K562 (cell line): ENCODE results near the gene SIRT3. TPM values are rescaled to one million over a fixed set of nuclear protein-coding genes. Genes with fewer than 3 reads are reported as not detected.

ENCODE experiments used
- ATAC-seq: fragments of 200-7000 bp; cut with Tn5 transposase; 3 replicates; pipeline ENCODE4 v1.9.1; 2020; ENCODE audit warnings: moderate library complexity
- BruUV-seq: library from RNA; stranded (reverse); fragments of 400-500 nt; replicated peaks from 2 replicates; lab custom pipeline; 2021; lab: Mats Ljungman, UMichigan
- CTCF ChIA-PET: fragments of 300-600 bp; formaldehyde crosslinking; extraction: SDS; loops from one replicate; lab custom pipeline; 2021; ENCODE audit warnings: low intra/inter-chr PET ratio; lab: Yijun Ruan, JAX
- POLR2A ChIA-PET: fragments of 300-600, 350-650 bp; sonication (Branson Sonifier 250); formaldehyde crosslinking; extraction: SDS; loops from one replicate; lab custom pipeline; 2021; ENCODE audit warnings: antibody characterized with exemption, inconsistent platforms; lab: Yijun Ruan, JAX
- DNase-seq, 4 experiments: peaks; one replicate each; pipeline versions ENCODE4 v3.0.0 to v3.0.0-alpha.2; 2011 to 2018; ENCODE audit warnings: low spot score in 3 of 4, mixed read lengths in 3 of 4; ENCODE audit errors: extremely low read depth in 1 of 4
- FAIRE-seq: peaks from 2 replicates; lab custom pipeline; 2011; peaks lifted over from hg19 to GRCh38; lab: Jason Lieb, UNC
- H2AFZ ChIP-seq: 2 replicates; pipeline ENCODE4 v1.6.0; 2011; ENCODE audit warnings: low read depth, low read length, control low read depth, inconsistent platforms
- H3K27ac ChIP-seq: fragments of 200-600 bp; 3 replicates; pipeline ENCODE4 v1.8.0; 2011; ENCODE audit warnings: low read depth, mild to moderate bottlenecking, control low read depth, inconsistent platforms, low read length, moderate library complexity, mixed read lengths; ENCODE audit errors: extremely low read depth
- H3K27me3 ChIP-seq, 2 experiments: fragments of 300-600 bp in 1 of 2; 2 replicates in 1 of 2; 3 replicates in 1 of 2; pipeline versions ENCODE4 v1.6.0 to v1.8.0; 2011; ENCODE audit warnings: inconsistent platforms in 2 of 2, low read length in 2 of 2, mild to moderate bottlenecking in 1 of 2, mixed read lengths in 1 of 2, moderate library complexity in 1 of 2; ENCODE audit not compliant: control insufficient read depth in 2 of 2, insufficient read depth in 2 of 2
- H3K36me3 ChIP-seq: fragments of 300-600 bp; 3 replicates; pipeline ENCODE4 v1.8.0; 2011; ENCODE audit warnings: mild to moderate bottlenecking, low read length, inconsistent platforms; ENCODE audit not compliant: control insufficient read depth, insufficient read depth
- H3K4me1 ChIP-seq, 2 experiments: fragments of 200-600 bp in 1 of 2; replicated peaks in 1 of 2; 2 replicates in 1 of 2; 3 replicates in 1 of 2; pipeline versions ENCODE4 v1.5.1 to v1.8.0; 2011; ENCODE audit warnings: inconsistent platforms in 2 of 2, low read length in 2 of 2, mild to moderate bottlenecking in 1 of 2, mixed read lengths in 1 of 2, moderate library complexity in 1 of 2; ENCODE audit not compliant: control insufficient read depth in 2 of 2, insufficient read depth in 2 of 2
- H3K4me2 ChIP-seq: 2 replicates; pipeline ENCODE4 v1.6.1; 2011; ENCODE audit warnings: low read length, control low read depth, inconsistent platforms, mixed read lengths; ENCODE audit not compliant: insufficient read depth
- H3K4me3 ChIP-seq: fragments of 200-600 bp; sonication (generic), shearing (Covaris generic); 2 replicates; pipeline ENCODE4 v1.5.1; 2016; ENCODE audit warnings: control low read depth, inconsistent platforms
- H3K79me2 ChIP-seq: fragments of 200-600 bp; 3 replicates; pipeline ENCODE4 v1.8.0; 2011; ENCODE audit warnings: low read length, inconsistent platforms; ENCODE audit not compliant: control insufficient read depth, insufficient read depth
- H3K9ac ChIP-seq, 2 experiments: 2 replicates each; pipeline versions ENCODE4 v1.6.0 to v1.6.1; 2011; ENCODE audit warnings: low read depth in 2 of 2, low read length in 2 of 2, control low read depth in 1 of 2, inconsistent platforms in 1 of 2, mild to moderate bottlenecking in 1 of 2, mixed read lengths in 1 of 2; ENCODE audit not compliant: insufficient read depth in 1 of 2
- H3K9me1 ChIP-seq: one replicate; pipeline ENCODE4 v1.6.0; 2011; ENCODE audit warnings: inconsistent platforms, mild to moderate bottlenecking, low read length, moderate library complexity; ENCODE audit not compliant: control insufficient read depth, insufficient read depth
- H3K9me3 ChIP-seq: replicated peaks from 2 replicates; pipeline ENCODE4 v1.5.1; 2011; ENCODE audit warnings: low read depth, low read length, inconsistent platforms; ENCODE audit not compliant: control insufficient read depth, insufficient read depth
- H4K20me1 ChIP-seq: replicated peaks from 2 replicates; pipeline ENCODE4 v1.6.1; 2011; ENCODE audit warnings: low read length, inconsistent platforms, mixed read lengths; ENCODE audit not compliant: control insufficient read depth, insufficient read depth
- CBFA2T3 ChIP-seq: fragments of 450-650 bp; IDR thresholded peaks from 2 replicates; pipeline ENCODE4 v1.6.1; 2017
- KAT7 ChIP-seq: sonication (generic); formaldehyde crosslinking; IDR thresholded peaks from 2 replicates; pipeline ENCODE4 v1.8.0; 2022; ENCODE audit warnings: missing genetic modification reagents, mild to moderate bottlenecking, borderline replicate concordance
- KDM5B ChIP-seq: fragments of 200-600 bp; sonication (generic); IDR thresholded peaks from 2 replicates; pipeline ENCODE4 v1.6.1; 2012; ENCODE audit warnings: low read depth, mild to moderate bottlenecking, moderate library complexity, low read length, control low read depth, inconsistent platforms; ENCODE audit not compliant: insufficient replicate concordance
- SPI1 ChIP-seq: IDR thresholded peaks from 2 replicates; pipeline ENCODE4 v1.6.1; 2011; ENCODE audit warnings: low read depth, low read length, control low read depth, borderline replicate concordance
- whole genome bisulfite sequencing: fragments of 100-300 bp; shearing (Covaris generic); methylation state at CpG from one replicate; pipeline ENCODE4 v1.1.6; 2016; ENCODE audit warnings: low coverage, mixed read lengths; ENCODE audit not compliant: insufficient coverage; ENCODE audit errors: missing lambda C conversion rate; 5-methylcytosine and 5-hydroxymethylcytosine counted together
- in situ Hi-C: fragments of 300-500 bp; cut with MboI; formaldehyde crosslinking; loops from 4 replicates; pipeline ENCODE4 v1.15.0; 2018; ENCODE audit warnings: inconsistent platforms, mixed read lengths
- intact Hi-C: fragments of 100-400 bp; cut with micrococcal nuclease; formaldehyde crosslinking; loops from 2 replicates; pipeline ENCODE4 v1.14.2; 2022
- polyA plus RNA-seq, 8 experiments: library from polyadenylated mRNA; depleted of rRNA in 4 of 8; stranded (reverse) in 5 of 8; unstranded in 3 of 8; fragments of >200 nt; fragmentation: Nextera tagmentation in 2 of 8; fragmentation: Illumina TruSeq in 1 of 8; extraction: Ambion mirVana in 2 of 8; extraction: Trizol in 1 of 8; gene quantifications; 2 replicates each; pipeline versions ENCODE4 v1.2.1 to v1.2.3, GENCODE V29; 2011 to 2014; ENCODE audit warnings: inconsistent platforms in 1 of 8, missing spikeins in 1 of 8
- total RNA-seq, 7 experiments: library from RNA; depleted of rRNA in 6 of 7; stranded (reverse); fragments of >200 nt in 6 of 7; fragmentation: Illumina TruSeq in 2 of 7; extraction: Trizol in 2 of 7; gene quantifications; 2 replicates each; pipeline versions ENCODE4 v1.2.1 to v1.2.3, GENCODE V29; 2011 to 2021; ENCODE audit warnings: low replicate concordance in 1 of 7
- TF ChIP-seq, protein P1 (sequence below), 2 experiments: fragments of 200-800 bp in 1 of 2; sonication (Bioruptor generic) in 1 of 2; sonication (generic) in 1 of 2; formaldehyde crosslinking in 1 of 2; IDR thresholded peaks in 1 of 2; conservative IDR thresholded peaks in 1 of 2; 2 replicates each; pipeline versions ENCODE4 v1.5.0 to v1.6.1; 2016 to 2020; ENCODE audit warnings: missing compliant biosample characterization in 1 of 2, missing genetic modification characterization in 1 of 2, missing genetic modification reagents in 1 of 2

Gene SIRT3
- total and polyA plus RNA-seq, 9 of the 15 experiments (the other 6 are each of a cell fraction or from before 2014, with no cell fraction given) = 1.9 to 27.5 (median 14.5) TPM

- ATAC-seq (no peak), DNase-seq (no peak), FAIRE-seq (no peak)
- Histone ChIP-seq H3K79me2 (peaks cover 32% of the 10 kb centered on the region), H3K4me3 (no peak overlapping the region), H4K20me1 (peaks cover 25% of the 10 kb centered on the region), H3K9me1 (no peaks in the 10 kb centered on the region), H3K4me1 (peaks cover 24 to 57% of the 10 kb centered on the region in 2 experiments; a peak in 4 of 5 replicates), H3K27me3 (no peaks in the 10 kb centered on the region), H2AFZ (no peak overlapping the region), H3K9ac (no peak overlapping the region), H3K36me3 (peaks cover 52% of the 10 kb centered on the region), H3K27ac (no peak overlapping the region), H3K4me2 (no peak overlapping the region), H3K9me3 (no peaks in the 10 kb centered on the region)
- BruUV-seq = no TSS peak
- intact Hi-C loops = no loop called here
- TF ChIP-seq KDM5B = peak; percentile 10
- peak; percentile 51; the same call in 1 of the 2 replicates for TF ChIP-seq KAT7 (CRISPR knock-in tag)
- TF ChIP-seq, protein P1, sequence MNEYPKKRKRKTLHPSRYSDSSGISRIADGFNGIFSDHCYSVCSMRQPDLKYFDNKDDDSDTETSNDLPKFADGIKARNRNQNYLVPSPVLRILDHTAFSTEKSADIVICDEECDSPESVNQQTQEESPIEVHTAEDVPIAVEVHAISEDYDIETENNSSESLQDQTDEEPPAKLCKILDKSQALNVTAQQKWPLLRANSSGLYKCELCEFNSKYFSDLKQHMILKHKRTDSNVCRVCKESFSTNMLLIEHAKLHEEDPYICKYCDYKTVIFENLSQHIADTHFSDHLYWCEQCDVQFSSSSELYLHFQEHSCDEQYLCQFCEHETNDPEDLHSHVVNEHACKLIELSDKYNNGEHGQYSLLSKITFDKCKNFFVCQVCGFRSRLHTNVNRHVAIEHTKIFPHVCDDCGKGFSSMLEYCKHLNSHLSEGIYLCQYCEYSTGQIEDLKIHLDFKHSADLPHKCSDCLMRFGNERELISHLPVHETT (CRISPR knock-in tag; conservative IDR thresholded peaks at IDR 0.05 in 1 of 2, IDR thresholded peaks at IDR 0.05 in 1 of 2) = no peak
- TF ChIP-seq CBFA2T3 = no peak
- peak; percentile 80; the same call in 1 of the 2 replicates for TF ChIP-seq SPI1
- POLR2A ChIA-PET = interaction anchor here (0.9 kb wide), 1 partner anchor 10 kb away, joined by 3 read pairs; no protein-coding TSS in a partner anchor
- CTCF ChIA-PET = no interaction called here
- WGBS = 68% methylated on average over 15 of the region's 15 CpGs
- in situ Hi-C loops = no loop called here
These were observed 34.2 kb downstream of the SIRT3 start for GRCh38 chr11:201966-202365.
